NB4 (cell line): ENCODE data around the gene PLK1.

Experiments used
- DNase-seq: peaks from one replicate; pipeline ENCODE4 v3.0.0; 2010; ENCODE audit warnings: low read depth
- H3K4me3 ChIP-seq: one replicate; pipeline ENCODE4 v1.5.1; 2011; ENCODE audit warnings: mild to moderate bottlenecking, low read depth, low read length, moderate library complexity
- MYC ChIP-seq: IDR thresholded peaks from 2 replicates; pipeline ENCODE4 v1.6.1; 2011; ENCODE audit warnings: low read depth, low read length
- POLR2A ChIP-seq: IDR thresholded peaks from 2 replicates; pipeline ENCODE4 v1.6.1; 2011; ENCODE audit warnings: mild to moderate bottlenecking; ENCODE audit not compliant: insufficient read length; ENCODE audit errors: extremely low read depth
- TF ChIP-seq, protein P1 (sequence below): IDR thresholded peaks from 2 replicates; pipeline ENCODE4 v1.6.1; 2011; ENCODE audit warnings: low read depth, low read length
- TF ChIP-seq, protein P2 (sequence below): IDR thresholded peaks from one replicate; pipeline ENCODE4 v1.5.1; 2012; ENCODE audit warnings: low read depth, low read length

The PLK1 gene

DNA sequence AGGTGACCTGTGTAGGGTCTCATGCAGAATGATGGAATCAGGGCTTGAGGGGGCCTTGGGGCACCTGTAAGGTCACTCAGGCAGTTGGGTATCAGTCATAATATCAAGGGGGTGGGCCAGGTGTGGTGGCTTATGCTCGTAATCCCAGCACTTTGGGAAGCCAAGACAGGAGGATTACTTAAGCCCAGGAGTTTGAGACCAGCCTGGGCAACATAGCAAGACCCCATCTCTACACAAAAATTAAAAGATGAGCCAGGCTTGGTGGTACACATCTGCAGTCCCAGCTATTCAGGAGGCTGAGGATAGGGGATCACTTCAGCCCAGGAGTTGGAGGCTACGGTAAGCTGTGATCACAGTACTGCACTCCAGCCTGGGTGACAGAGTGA lies 26.8 kb downstream of the PLK1 start:
- no peak overlapping the region for H3K4me3 ChIP-seq
- no peak for DNase-seq
- TF ChIP-seq POLR2A = no peak
- TF ChIP-seq, protein P1, sequence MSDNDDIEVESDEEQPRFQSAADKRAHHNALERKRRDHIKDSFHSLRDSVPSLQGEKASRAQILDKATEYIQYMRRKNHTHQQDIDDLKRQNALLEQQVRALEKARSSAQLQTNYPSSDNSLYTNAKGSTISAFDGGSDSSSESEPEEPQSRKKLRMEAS = no peak
- TF ChIP-seq MYC = no peak
- TF ChIP-seq, protein P2, sequence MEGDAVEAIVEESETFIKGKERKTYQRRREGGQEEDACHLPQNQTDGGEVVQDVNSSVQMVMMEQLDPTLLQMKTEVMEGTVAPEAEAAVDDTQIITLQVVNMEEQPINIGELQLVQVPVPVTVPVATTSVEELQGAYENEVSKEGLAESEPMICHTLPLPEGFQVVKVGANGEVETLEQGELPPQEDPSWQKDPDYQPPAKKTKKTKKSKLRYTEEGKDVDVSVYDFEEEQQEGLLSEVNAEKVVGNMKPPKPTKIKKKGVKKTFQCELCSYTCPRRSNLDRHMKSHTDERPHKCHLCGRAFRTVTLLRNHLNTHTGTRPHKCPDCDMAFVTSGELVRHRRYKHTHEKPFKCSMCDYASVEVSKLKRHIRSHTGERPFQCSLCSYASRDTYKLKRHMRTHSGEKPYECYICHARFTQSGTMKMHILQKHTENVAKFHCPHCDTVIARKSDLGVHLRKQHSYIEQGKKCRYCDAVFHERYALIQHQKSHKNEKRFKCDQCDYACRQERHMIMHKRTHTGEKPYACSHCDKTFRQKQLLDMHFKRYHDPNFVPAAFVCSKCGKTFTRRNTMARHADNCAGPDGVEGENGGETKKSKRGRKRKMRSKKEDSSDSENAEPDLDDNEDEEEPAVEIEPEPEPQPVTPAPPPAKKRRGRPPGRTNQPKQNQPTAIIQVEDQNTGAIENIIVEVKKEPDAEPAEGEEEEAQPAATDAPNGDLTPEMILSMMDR = no peak

DNA sequence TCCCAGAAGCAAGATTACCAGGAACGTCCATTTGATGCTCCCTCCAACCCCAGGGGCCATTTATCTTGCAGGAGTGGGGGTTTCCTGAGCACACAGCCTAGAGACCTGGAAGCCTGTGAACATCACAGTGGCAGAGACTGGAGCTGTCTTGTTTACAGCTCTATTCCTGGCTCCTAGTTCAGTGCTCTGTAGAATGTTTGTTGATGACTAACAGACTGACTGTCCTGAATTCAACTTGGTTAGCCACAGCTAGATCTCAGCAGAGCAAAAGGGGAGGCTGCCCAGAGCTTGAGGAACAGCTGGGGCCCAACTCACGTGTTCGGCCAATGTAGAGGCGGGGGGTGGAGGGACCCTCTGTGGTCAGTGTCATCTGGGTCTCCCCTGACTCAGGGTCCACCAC lies 27.8 kb downstream of the PLK1 start:
- no peak overlapping the region for H3K4me3 ChIP-seq
- TF ChIP-seq, protein P1 = no peak
- TF ChIP-seq, protein P2 = no peak
- TF ChIP-seq MYC = no peak
- TF ChIP-seq POLR2A = no peak
- DNase-seq = no peak

DNA sequence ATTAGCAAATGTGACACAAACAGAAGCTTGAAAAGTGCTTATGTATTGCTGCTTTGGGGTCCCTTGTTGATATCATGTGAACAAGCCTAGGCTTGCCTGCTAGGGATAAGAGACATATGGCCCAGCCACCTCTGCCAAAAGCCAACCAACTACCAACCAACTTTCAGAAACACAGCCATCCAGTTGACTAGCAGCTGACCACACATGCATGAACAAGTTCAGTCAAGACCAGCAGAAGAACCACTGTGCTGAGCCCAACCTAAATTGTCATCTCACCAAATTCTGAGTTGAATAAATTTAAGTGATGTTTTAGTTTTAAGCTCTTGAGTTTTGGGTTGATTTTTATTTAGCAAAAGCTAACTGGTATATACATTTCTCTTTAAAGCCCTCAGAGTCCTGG lies 30.8 kb downstream of the PLK1 start:
- no peak overlapping the region for H3K4me3 ChIP-seq
- no peak for TF ChIP-seq MYC
- TF ChIP-seq, protein P2 = no peak
- no peak for TF ChIP-seq POLR2A
- TF ChIP-seq, protein P1 = no peak
- DNase-seq = no peak

DNA sequence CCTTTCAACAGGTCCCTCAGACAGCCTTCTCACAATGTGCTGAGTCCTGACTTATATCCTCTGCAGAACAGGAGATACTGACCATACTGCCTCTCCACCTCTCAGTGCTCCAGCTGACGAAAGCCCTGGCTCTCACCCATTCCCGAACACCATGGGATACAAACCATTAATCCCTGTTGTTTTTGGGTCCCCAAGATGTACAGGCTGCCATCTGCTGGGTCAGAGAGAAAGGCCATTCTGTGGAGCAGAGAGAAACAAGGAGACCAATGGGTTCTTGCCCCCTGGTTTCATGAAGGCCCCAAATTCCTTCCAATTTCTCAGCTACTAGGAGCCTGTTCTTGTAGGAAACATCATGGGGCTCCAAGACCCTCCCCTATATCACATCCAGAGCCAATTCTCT lies 31.3 kb downstream of the PLK1 start:
- TF ChIP-seq, protein P1 = no peak
- H3K4me3 ChIP-seq = no peak overlapping the region
- DNase-seq = no peak

DNA sequence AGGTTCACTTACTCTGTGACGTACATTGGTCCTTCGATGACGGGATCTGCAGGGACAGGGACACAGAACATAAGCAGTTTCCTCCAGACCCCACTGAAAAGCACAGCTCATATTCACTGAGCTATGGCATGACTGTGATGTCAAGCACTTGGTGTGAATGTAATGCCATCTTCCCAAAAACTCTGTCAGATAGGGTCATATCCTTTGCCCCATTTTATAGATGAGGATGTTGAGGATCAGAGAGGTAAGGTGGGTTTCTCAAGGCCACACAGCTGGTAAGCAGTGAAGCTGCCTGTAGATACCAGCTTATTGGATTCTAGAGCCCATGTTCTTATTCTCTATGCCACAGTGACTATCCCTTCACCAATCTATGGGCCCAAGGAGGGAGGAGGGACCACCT lies 31.8 kb downstream of the PLK1 start:
- no peak overlapping the region for H3K4me3 ChIP-seq
- no peak for DNase-seq
- TF ChIP-seq POLR2A (no peak), MYC (no peak)
- TF ChIP-seq, protein P1 = no peak
- TF ChIP-seq, protein P2 = no peak

DNA sequence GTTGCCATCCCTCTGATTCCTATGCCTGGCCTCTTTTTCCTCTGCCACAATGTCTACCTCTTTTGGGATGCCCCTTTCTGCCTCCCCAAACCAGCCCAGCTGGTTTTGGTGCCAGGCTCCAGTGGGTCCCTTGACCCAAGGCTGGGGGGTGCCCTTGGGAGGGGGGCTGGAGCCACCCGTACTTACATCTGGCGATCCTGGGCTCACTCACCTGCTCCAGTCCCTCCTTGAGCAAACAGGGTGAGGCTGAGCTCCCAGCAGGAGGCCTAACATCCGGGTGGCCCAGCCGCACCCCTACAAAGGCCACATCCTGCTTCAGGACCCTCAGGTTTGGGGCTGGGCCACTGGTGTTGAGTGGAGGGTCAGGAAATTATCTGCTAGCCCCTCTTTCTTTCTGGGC lies 33.1 kb downstream of the PLK1 start:
- no peak overlapping the region for H3K4me3 ChIP-seq
- DNase-seq = no peak

More for the DNA sequence above, 33.1 kb downstream of the PLK1 start:
- TF ChIP-seq, protein P2 = no peak
- TF ChIP-seq POLR2A (no peak), MYC (no peak)
- TF ChIP-seq, protein P1 = no peak
